CD4-positive, alpha-beta T cell treated with Interleukin-17A for 4 hours (primary cell): ENCODE measurements around the gene CHST2.

ENCODE experiments used
- DNase-seq: peaks from one replicate; pipeline ENCODE4 v3.0.0-alpha.2; 2020; ENCODE audit warnings: mixed read lengths

Gene CHST2

DNA sequence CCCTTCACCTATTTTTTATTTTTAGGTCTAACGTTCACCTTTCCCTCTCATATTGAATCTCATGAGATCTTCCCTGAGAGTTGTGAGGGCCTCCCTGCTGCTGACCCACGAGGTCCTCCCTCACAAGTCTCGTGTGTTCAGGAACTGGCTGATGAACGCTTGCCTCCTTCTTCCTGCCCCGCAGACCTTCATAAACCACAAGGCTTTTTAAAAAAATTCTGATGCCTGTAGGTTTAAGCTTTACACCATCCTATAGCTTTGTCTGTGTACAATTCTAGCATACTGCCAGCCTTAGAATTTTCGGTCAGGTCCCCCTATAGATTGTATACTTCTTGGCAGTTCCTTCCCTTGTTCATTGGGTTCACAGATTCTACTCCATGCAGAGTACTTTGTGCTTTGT, 50.5 kb downstream of the CHST2 start:
- DNase-seq = peak; percentile 38

DNA sequence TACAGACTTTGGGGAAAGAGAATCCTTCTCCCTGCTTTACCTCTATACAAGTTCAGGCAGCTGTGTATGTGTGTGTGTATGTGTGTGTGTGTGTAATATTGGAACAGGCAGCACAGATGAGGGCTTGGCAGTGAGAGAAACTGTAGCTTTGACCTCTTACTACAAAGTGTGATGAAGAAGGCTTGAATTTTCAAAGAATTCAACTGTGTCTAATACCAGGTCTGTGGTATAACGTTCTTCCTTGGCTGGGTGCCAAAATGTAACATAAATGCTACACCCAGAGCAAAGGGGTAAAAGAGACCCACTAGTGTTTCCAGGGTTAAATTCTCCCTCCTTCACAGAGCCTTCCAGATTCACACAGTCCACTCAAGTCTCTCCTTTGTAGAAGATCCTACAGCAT, 51.1 kb downstream of the CHST2 start:
- peak; percentile 44 for DNase-seq

DNA sequence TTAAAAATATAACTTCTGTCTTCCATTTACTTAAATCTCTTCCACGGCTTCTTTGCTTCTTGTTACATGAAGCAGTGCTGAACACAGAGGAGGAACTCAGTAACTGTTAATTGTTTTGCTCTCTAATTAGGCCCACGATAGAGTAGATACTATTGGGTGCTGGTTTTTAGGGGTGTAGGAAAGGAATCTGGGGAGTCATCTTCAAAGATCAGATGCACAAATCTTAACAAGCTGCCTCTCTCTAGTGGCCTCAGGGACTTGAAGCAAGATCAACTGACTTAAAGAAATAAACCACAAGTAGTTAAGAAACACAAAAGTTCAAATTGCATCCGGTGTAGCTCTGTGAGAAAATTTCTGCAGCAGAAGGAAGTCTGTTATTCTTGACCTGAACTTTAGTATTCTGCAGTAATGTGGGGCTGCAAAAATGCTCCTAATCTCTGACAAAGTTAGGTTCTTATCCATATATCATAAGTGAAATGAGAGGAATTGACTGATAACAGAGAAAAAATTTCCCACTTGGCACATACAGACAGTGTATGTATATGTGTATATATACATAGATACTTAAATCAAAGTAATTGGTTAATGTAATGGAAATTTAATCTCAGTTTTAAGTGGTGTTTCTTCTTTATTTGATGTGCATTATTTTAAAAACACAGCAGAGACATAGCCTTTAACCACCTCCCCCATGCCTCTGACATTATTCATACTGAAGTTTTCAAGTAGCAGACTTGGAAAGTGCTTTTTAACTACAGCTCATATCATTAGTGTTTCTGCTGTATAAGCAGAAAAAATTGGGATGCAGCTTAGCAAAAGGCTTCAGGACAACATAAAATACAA, 51.8 kb downstream of the CHST2 start:
- DNase-seq = peak; percentile 40

DNA sequence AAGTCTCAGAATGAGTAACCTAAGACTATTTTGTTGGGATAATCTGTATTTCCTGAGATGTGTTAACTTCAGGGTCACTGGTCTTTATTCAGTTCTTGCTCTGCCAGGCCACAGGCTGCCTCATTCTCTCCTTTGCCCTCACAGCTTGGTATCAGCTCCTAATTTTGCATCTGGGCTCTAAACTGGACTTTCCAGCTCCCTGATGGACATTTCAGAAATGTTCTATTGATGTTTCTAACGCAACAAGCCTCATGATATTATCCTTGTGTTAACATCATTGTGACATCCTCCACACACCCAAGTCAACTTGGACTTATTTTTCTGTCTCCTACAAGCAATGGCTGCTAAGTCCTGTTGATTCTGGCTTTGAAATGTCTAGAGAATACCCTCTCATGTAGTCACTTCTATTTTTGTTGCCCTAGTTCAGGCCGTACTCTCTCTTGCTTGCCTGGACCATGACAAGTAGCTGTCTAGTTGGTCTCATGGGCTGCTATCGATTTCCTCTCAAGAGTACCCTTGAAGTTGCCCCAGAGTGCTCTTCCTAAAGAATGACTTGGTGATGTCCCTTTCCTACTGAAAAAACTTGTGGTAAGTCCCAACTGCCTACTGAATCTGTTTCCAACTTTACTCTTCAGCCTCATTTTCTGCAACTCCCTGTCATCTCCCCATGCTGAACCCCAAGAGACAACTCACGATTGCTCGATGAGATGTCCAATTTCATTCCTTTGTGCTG, 52.7 kb downstream of the CHST2 start:
- DNase-seq = no peak

DNA sequence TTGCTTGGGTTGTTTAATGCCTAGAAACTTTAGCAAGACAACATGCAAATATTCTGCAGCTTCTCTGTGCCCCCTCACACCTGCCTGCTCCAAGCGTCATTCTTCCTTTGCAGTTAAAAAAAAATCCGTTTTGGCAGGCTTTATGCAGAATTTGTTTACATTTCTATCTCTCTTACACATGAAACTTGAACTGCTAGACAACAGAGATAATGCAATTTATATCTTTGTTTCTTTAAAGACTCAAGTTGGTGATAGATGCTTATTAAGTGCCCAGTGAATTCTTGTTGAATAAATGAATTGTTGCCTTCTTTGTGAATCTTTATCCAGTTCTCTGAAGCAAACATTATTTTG, 53.2 kb downstream of the CHST2 start:
- no peak for DNase-seq

DNA sequence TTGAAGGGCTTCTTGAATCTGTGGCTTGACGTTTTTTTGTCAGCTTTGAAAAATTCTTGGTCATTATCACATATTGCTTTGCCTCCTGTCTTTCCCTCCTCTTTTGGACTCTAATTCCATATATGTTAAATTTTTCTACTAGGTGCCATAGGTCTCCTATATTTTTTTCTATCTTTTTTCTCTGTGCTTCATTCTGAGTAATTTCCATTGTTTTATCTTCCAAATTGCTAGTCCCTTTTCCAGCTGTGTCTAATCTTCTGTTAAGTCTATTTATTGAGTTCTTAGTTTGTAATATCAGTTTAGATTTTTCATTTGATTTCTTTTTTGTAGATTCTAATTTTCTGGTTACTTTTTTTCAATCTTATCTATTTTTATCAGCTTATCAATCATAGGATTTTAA, 53.7 kb downstream of the CHST2 start:
- no peak for DNase-seq
